GM12873 (cell line): ENCODE measurements around the gene ABHD5.

Source experiments
- TF ChIP-seq, protein P1 (sequence below): IDR thresholded peaks from 2 replicates; pipeline ENCODE4 v1.5.1; 2012; ENCODE audit warnings: low read depth, mild to moderate bottlenecking, moderate library complexity, low read length, control low read depth; ENCODE audit not compliant: insufficient read depth; ENCODE audit errors: missing control alignments

Gene ABHD5

DNA sequence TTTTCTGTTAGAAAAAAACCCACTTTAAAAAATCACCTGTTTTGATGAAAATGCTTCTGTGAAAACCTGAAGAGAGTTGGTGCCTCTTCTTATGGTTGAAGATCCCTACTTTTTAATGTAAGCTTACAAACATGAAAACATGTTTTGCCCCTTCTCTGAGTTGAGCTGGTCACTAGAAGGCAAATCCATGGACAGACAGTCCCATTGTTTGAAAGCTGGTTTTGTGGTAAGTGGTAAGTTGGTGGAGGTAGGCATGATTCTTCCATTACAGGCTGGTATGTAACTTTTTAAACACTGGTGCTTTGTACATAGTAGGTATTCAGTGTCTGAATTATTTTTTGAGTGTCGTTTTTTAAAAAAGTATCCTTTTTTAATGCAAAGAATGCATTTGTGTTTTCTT is 6.1 kb downstream of the ABHD5 start:
- TF ChIP-seq, protein P1, sequence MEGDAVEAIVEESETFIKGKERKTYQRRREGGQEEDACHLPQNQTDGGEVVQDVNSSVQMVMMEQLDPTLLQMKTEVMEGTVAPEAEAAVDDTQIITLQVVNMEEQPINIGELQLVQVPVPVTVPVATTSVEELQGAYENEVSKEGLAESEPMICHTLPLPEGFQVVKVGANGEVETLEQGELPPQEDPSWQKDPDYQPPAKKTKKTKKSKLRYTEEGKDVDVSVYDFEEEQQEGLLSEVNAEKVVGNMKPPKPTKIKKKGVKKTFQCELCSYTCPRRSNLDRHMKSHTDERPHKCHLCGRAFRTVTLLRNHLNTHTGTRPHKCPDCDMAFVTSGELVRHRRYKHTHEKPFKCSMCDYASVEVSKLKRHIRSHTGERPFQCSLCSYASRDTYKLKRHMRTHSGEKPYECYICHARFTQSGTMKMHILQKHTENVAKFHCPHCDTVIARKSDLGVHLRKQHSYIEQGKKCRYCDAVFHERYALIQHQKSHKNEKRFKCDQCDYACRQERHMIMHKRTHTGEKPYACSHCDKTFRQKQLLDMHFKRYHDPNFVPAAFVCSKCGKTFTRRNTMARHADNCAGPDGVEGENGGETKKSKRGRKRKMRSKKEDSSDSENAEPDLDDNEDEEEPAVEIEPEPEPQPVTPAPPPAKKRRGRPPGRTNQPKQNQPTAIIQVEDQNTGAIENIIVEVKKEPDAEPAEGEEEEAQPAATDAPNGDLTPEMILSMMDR: no peak

DNA sequence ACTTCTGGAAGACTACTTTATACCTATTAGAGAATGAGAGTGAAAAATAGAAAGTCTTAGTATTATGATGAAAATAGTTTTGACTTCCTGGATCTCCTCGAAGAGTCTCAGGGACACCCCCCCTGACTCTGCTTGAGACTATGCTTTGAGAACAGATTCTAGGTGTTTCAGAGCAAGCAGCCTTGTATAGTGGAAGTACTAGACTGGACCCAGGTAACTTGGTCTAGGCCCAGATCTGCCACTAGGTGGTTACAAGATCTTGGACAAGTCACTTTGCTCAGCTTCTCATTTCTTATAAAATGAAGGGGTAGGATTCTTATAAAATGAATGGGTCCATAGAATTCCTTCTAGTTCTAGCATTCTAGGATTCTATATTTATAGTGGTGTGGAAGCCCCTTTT is 9.1 kb downstream of the ABHD5 start:
- TF ChIP-seq, protein P1: peak; percentile 62

DNA sequence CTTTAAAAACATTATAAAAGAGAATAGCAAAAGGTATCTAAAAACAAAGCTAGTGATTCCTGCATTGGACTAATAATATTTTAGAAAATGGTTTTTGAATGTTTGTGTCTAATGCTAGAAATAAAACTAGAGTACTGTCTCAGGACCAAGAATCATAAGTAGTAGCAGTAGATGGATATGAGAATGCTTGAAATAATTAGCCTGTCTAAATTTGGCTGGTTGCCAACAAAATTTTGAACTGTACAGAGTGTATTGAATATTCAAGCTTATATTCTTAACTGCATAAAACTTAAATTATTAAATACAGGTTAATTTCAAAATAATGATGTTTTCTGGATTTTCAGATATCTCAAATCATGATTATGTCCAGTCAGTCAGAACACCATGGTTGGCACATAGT is 14.0 kb downstream of the ABHD5 start:
- TF ChIP-seq, protein P1: no peak

DNA sequence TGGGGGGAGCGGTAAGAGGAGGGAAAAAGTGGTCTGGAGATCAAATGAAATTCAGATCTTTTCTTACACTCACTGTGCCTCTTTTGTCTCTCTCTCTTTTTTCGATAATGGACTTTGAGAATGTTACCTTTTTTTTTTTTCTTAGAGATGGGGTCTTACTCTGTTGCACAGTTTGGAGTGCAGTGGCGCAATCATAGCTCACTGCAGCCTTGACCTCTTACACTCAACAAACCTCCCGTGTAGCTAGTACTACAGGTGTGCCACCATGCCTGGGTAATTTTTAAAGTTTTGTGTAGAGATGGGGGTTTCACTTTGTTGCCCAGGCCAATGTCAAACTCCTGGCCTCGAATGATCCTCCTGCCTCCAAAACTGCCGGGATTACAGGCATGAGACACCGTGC is 15.6 kb downstream of the ABHD5 start:
- TF ChIP-seq, protein P1: no peak

DNA sequence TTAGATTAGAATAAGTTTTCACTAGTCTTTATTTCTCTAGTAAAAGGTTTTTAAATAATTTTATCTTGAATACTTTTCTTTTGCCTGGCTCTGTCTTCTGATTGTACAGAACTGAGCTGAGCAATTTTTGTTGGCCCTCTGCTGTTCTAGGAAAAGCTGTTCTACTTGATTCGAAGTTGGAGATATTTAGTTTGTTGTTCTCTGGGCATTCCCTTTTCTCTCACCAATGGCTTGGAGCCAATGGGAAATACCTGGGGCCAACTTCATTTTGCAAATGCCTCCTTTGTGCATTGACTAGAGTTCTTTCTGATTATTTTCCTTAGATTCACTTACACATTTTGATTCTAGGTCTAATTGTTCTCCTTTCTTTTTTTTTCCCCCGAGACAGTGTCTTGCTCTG is 16.5 kb downstream of the ABHD5 start:
- TF ChIP-seq, protein P1: no peak

DNA sequence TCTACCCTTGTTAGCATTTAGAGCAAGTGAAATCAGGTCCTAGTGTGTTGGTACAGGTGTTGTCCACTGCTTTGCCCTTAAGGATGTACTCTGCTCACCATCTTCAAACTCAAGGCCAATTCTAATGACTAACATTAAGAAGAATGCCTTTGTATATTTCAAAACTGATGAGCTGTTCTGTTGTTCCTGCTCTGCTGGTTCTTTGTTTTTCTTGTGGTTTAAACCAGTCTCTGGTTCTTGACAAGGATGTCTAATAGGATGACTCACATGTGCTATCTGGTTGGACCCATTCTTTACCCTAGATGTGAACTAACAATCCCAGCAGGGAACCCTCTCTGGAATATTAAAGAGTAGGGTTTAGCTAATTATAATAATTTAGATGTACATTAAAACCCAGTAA is 17.3 kb downstream of the ABHD5 start:
- TF ChIP-seq, protein P1: no peak

DNA sequence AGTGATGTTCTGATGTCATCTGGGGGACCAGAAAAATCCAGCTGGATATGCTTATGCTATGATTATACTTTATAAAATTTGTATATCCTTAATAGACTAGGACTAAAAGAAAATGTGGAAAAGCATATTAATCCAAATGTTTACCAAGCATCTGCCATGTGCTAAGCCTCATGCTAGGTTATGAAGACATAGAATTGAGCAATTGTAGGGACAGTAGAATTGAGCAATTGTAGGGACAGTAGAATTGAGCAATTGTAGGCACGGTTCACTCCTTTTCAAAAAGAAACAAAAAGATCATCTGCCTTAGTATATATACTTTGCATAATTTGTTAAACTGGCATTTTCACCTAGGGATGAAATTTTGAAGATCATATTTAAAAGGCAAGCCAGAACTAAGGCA is 18.3 kb downstream of the ABHD5 start:
- TF ChIP-seq, protein P1: no peak
